NK-92 (cell line): Measurements from ENCODE around the gene LRRC63.
"Not testable (repeated sequence)": the region's sequence is repeated elsewhere in the genome, so short reads cannot be mapped to it uniquely, and the experiment has no call there.

Experiments
- DNase-seq: peaks from one replicate; lab custom pipeline; 2025; ENCODE audit not compliant: unreplicated experiment; lab: John Stamatoyannopoulos, UW

LRRC63 gene

GRCh38 chr13:46211483-46212351 lies at the start of gene LRRC63:
LRRC63 (plus strand) TSS chr13:46211928; CDS start chr13:46213035, 1,107 bp downstream.
- no peak for DNase-seq

GRCh38 chr13:46162741-46163140 lies 49.0 kb upstream of the LRRC63 start:
- DNase-seq = not testable (repeated sequence)

GRCh38 chr13:46164661-46165060 lies 47.1 kb upstream of the LRRC63 start:
- no peak for DNase-seq

- no peak for DNase-seq
Measured at GRCh38 chr13:46165485-46166223, 46.1 kb upstream of the LRRC63 start.

- DNase-seq = no peak
Measured at GRCh38 chr13:46166224-46166584, 45.5 kb upstream of the LRRC63 start.

- DNase-seq = no peak
Measured at GRCh38 chr13:46166947-46167610, 44.6 kb upstream of the LRRC63 start.

- DNase-seq = no peak
Measured at GRCh38 chr13:46168341-46168740, 43.4 kb upstream of the LRRC63 start.

- DNase-seq = no peak
Measured at GRCh38 chr13:46168783-46169182, 42.9 kb upstream of the LRRC63 start.

GRCh38 chr13:46169758-46170157 lies 42.0 kb upstream of the LRRC63 start:
- DNase-seq = no peak

GRCh38 chr13:46170268-46170667 lies 41.5 kb upstream of the LRRC63 start:
- no peak for DNase-seq

- DNase-seq = no peak
Measured at GRCh38 chr13:46170687-46171086, 41.0 kb upstream of the LRRC63 start.

- DNase-seq = no peak
Measured at GRCh38 chr13:46171217-46171616, 40.5 kb upstream of the LRRC63 start.

GRCh38 chr13:46171739-46172138 lies 40.0 kb upstream of the LRRC63 start:
- no peak for DNase-seq

GRCh38 chr13:46172531-46172991 lies 39.2 kb upstream of the LRRC63 start:
- no peak for DNase-seq

GRCh38 chr13:46173656-46174055 lies 38.1 kb upstream of the LRRC63 start:
- DNase-seq = no peak

GRCh38 chr13:46176756-46177155 lies 35.0 kb upstream of the LRRC63 start:
- DNase-seq = no peak

- no peak for DNase-seq
Measured at GRCh38 chr13:46178143-46178542, 33.6 kb upstream of the LRRC63 start.

- DNase-seq = no peak
Measured at GRCh38 chr13:46178821-46179220, 32.9 kb upstream of the LRRC63 start.

- no peak for DNase-seq
Measured at GRCh38 chr13:46179491-46179908, 32.2 kb upstream of the LRRC63 start.

- no peak for DNase-seq
Measured at GRCh38 chr13:46179969-46180763, 31.6 kb upstream of the LRRC63 start.

- DNase-seq = no peak
Measured at GRCh38 chr13:46181377-46181839, 30.3 kb upstream of the LRRC63 start.
